Peyer's patch (tissue), 4 donors: Measurements from ENCODE around the gene LRP6. TPM values are rescaled to one million over a fixed set of nuclear protein-coding genes. Genes with fewer than 3 reads are reported as not detected.

Experiments used
- DNase-seq, 3 donors: peaks; one replicate each; pipeline ENCODE4 v3.0.0-alpha.2; 2017 to 2019
- H3K27ac ChIP-seq, 4 donors: fragments of 200-600 bp; sonication (generic); one replicate each; pipeline ENCODE4 v1.5.1; 2016 to 2019
- H3K27me3 ChIP-seq, 2 donors: fragments of 200-600 bp; sonication (generic); one replicate each; pipeline ENCODE4 v1.5.1; 2019
- H3K36me3 ChIP-seq, 3 donors: fragments of 200-600 bp; sonication (generic); one replicate each; pipeline ENCODE4 v1.5.1; 2016 to 2019
- H3K4me1 ChIP-seq, 4 donors: fragments of 200-600 bp; sonication (generic); one replicate each; pipeline ENCODE4 v1.5.1; 2016 to 2019
- H3K4me3 ChIP-seq, 4 donors: fragments of 200-600 bp; sonication (generic); 1 replicate in 3 of 4; 2 replicates in 1 of 4; pipeline ENCODE4 v1.5.1; 2016 to 2019; ENCODE audit warnings: mild to moderate bottlenecking in 1 of 4
- H3K9me3 ChIP-seq, 4 donors: fragments of 200-600 bp; sonication (generic); one replicate each; pipeline ENCODE4 v1.5.1; 2016 to 2019; ENCODE audit warnings: mild to moderate bottlenecking in 1 of 4
- POLR2A ChIP-seq, 2 donors: fragments of 450-650 bp; IDR thresholded peaks; one replicate each; pipeline ENCODE4 v1.5.1; 2017; ENCODE audit warnings: antibody characterized with exemption in 2 of 2, mild to moderate bottlenecking in 2 of 2, moderate library complexity in 2 of 2
- total RNA-seq, 4 donors: library from RNA; depleted of rRNA; stranded (reverse); fragments of >200 nt; gene quantifications; one replicate each; pipeline ENCODE4 v1.1.0, GENCODE V29; 2016
- TF ChIP-seq, protein P1 (sequence below), 6 experiments: fragments of 450-650 bp in 4 of 6; fragments of 200-600 bp in 2 of 6; sonication (generic) in 1 of 6; IDR thresholded peaks; one replicate each; pipeline ENCODE4 v1.5.1; 2017 to 2019; ENCODE audit warnings: antibody characterized with exemption in 6 of 6, mild to moderate bottlenecking in 3 of 6, moderate library complexity in 1 of 6

LRP6 gene
- total RNA-seq, 4 donors from 2014 or later, result 27.3 to 78.4 (median 56.2) TPM

DNA sequence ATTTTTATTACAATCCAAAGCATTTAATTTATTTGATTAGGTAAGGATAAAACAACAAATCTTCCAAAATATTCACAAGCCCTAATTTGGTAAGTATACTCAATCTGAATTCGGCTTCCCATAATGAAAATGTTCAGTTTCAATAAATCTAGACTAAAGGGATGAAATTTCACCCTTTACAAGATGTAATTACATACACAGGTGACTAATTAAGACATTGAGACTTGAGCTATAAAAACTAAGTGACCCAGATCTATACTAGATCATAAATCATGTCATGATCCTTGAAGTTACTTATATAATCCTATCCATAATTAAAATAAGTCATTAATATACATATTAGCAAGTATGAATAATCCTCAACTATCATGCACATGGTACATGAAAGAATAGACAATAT, 36.6 kb downstream of the LRP6 start:
- peaks cover 0 to 4% (median 0%) of the 10 kb centered on the region in 4 donors for H3K4me1 ChIP-seq
- no peak for DNase-seq
- H3K4me3 ChIP-seq, result no peak overlapping the region
- no peaks in the 10 kb centered on the region for H3K36me3 ChIP-seq
- no peaks in the 10 kb centered on the region for H3K9me3 ChIP-seq
- no peak overlapping the region for H3K27ac ChIP-seq
- TF ChIP-seq POLR2A (IDR thresholded peaks at IDR 0.05), result no peak
- TF ChIP-seq, protein P1, sequence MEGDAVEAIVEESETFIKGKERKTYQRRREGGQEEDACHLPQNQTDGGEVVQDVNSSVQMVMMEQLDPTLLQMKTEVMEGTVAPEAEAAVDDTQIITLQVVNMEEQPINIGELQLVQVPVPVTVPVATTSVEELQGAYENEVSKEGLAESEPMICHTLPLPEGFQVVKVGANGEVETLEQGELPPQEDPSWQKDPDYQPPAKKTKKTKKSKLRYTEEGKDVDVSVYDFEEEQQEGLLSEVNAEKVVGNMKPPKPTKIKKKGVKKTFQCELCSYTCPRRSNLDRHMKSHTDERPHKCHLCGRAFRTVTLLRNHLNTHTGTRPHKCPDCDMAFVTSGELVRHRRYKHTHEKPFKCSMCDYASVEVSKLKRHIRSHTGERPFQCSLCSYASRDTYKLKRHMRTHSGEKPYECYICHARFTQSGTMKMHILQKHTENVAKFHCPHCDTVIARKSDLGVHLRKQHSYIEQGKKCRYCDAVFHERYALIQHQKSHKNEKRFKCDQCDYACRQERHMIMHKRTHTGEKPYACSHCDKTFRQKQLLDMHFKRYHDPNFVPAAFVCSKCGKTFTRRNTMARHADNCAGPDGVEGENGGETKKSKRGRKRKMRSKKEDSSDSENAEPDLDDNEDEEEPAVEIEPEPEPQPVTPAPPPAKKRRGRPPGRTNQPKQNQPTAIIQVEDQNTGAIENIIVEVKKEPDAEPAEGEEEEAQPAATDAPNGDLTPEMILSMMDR (IDR thresholded peaks at IDR 0.05), result no peak
- no peaks in the 10 kb centered on the region for H3K27me3 ChIP-seq

DNA sequence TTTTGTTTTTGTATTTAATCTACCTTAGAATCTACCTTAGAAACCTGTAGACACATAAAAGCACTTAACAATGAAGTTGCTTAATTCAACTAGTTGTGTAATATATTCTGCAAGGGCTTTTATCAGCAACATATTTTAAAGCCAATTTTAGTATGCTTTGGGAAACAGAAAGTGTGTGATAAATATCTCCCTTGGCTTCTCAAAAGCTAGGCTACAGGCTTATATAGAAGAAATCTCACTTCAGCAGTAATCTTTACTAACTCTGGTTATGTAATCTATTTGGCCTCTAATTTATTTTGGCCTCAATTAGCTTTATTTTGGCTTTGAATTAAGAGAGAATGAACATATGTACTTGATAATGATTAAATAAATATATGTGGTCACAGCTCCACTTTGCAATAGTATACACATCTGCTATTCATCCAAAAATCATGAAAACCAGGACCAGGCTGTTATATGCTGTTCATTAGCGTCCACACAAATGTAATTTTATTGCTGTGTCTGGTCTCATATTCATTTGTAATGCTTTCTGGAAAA, 37.2 kb downstream of the LRP6 start:
- no peak for TF ChIP-seq POLR2A (IDR thresholded peaks at IDR 0.05)
- TF ChIP-seq, protein P1 (IDR thresholded peaks at IDR 0.05), result no peak
- DNase-seq, result no peak
- no peaks in the 10 kb centered on the region for H3K36me3 ChIP-seq
- H3K27ac ChIP-seq, result no peak overlapping the region
- no peaks in the 10 kb centered on the region for H3K9me3 ChIP-seq
- no peak overlapping the region for H3K4me3 ChIP-seq
- H3K4me1 ChIP-seq, result peaks cover 0 to 4% (median 0%) of the 10 kb centered on the region in 4 donors
- H3K27me3 ChIP-seq, result no peaks in the 10 kb centered on the region

DNA sequence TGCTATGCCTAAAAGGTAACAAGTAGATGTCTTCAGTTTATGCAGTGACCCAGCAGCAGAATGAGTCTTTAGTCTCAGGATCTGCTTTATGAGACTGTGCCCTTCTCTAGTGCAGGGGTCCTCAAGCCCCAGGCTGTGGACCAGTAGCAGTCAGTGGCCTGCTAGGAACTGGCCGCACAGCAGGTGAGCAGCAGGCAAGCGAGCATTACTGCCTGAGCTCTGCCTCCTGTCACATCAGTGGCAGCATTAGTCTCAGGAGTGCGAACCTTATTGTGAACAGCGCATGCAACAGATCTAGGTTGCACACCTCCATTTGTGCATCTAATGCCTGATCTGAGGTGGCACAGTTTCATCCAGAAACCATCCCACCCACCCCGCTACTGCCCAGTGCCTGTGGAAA, 38.4 kb downstream of the LRP6 start:
- no peaks in the 10 kb centered on the region for H3K27me3 ChIP-seq
- H3K27ac ChIP-seq, result no peak overlapping the region
- peaks cover 0 to 4% (median 0%) of the 10 kb centered on the region in 4 donors for H3K4me1 ChIP-seq
- no peaks in the 10 kb centered on the region for H3K9me3 ChIP-seq
- TF ChIP-seq, protein P1 (IDR thresholded peaks at IDR 0.05), result no peak
- TF ChIP-seq POLR2A (IDR thresholded peaks at IDR 0.05), result no peak
- DNase-seq, result no peak
- H3K36me3 ChIP-seq, result no peaks in the 10 kb centered on the region
- no peak overlapping the region for H3K4me3 ChIP-seq

DNA sequence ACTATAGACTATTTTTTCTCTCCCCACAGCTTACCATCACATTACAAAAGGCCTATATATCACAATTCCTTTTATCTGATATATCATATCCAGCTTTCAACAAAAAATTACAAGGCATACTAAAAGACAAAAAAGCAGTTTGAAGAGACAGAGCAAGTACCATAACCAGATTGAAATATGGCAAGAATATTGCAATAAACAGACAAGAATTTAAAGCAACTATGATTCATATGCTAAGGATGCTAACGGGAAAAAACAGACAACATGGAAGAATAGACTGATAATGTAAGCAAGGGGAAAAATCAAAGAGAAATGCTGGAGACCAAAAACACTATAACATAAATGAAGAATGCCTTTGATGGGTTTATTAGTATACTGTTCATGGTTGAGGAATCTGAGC, 40.7 kb downstream of the LRP6 start:
- H3K9me3 ChIP-seq, result no peaks in the 10 kb centered on the region
- H3K4me1 ChIP-seq, result peaks cover 0 to 4% (median 0%) of the 10 kb centered on the region in 4 donors
- no peak for DNase-seq
- no peak for TF ChIP-seq POLR2A (IDR thresholded peaks at IDR 0.05)
- TF ChIP-seq, protein P1 (IDR thresholded peaks at IDR 0.05), result no peak
- H3K36me3 ChIP-seq, result no peaks in the 10 kb centered on the region
- H3K4me3 ChIP-seq, result no peak overlapping the region
- no peak overlapping the region for H3K27ac ChIP-seq
- H3K27me3 ChIP-seq, result no peaks in the 10 kb centered on the region

DNA sequence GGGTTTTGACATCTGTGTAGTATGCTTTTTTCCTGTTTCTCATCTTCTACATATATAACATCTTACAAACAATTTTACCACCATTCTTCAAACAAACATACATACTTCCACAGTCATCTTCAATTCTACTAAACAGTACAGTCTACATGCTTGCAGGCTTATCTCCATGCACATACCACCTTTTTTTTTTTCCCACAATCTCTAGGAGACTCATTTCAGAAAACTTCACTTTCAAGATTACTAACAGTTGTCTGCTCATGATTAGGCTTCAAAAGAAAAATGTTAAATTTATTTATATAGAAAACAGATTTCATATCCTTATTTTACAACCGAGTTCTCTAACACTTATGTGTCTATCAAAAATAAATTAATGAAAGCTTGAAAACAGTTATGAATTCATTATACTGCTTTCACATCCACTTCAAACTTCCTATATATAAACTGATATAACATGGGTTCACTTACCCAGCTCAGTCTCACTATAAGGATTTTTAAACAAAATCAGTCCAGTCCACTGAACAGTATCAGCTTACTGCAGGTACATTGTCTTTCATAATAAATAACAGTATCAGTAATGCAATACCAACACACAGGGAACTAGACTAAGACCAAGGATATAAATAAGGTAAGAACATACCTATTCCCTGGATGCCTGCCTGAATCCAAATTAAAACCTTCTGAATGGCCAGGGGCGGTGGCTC, 42.5 kb downstream of the LRP6 start:
- no peak for DNase-seq
- TF ChIP-seq, protein P1 (IDR thresholded peaks at IDR 0.05), result no peak
- TF ChIP-seq POLR2A (IDR thresholded peaks at IDR 0.05), result no peak
- no peaks in the 10 kb centered on the region for H3K9me3 ChIP-seq
- no peaks in the 10 kb centered on the region for H3K4me1 ChIP-seq
- no peaks in the 10 kb centered on the region for H3K36me3 ChIP-seq
- no peak overlapping the region for H3K4me3 ChIP-seq
- no peak overlapping the region for H3K27ac ChIP-seq
- no peaks in the 10 kb centered on the region for H3K27me3 ChIP-seq
